H7 (cell line): Measurements from ENCODE around the gene EXD3. TPM values are rescaled to one million over a fixed set of nuclear protein-coding genes. Genes with fewer than 3 reads are reported as not detected.
"Not testable (repeated sequence)": the region's sequence is repeated elsewhere in the genome, so short reads cannot be mapped to it uniquely, and the experiment has no call there.

Source experiments
- DNase-seq: peaks from one replicate; pipeline ENCODE4 v3.0.0; 2012
- H3K27me3 ChIP-seq: 2 replicates; pipeline ENCODE4 v1.6.0; 2011; ENCODE audit warnings: mild to moderate bottlenecking, low read length; ENCODE audit not compliant: control insufficient read depth, insufficient read depth
- H3K36me3 ChIP-seq: replicated peaks from 2 replicates; pipeline ENCODE4 v1.5.1; 2011; ENCODE audit warnings: low read length; ENCODE audit not compliant: control insufficient read depth, insufficient read depth
- H3K4me3 ChIP-seq: 2 replicates; pipeline ENCODE4 v1.5.1; 2011; ENCODE audit warnings: low read depth, mild to moderate bottlenecking, control low read depth, low read length, moderate library complexity; ENCODE audit not compliant: insufficient read depth
- total RNA-seq: library from RNA; depleted of rRNA; stranded (reverse); fragments of >200 nt; shearing (Covaris generic); gene quantifications from 2 replicates; pipeline ENCODE4 v1.2.3, GENCODE V29; 2014

Gene EXD3
- total RNA-seq, 1 experiment from 2014 or later, result 7.0 TPM

DNA sequence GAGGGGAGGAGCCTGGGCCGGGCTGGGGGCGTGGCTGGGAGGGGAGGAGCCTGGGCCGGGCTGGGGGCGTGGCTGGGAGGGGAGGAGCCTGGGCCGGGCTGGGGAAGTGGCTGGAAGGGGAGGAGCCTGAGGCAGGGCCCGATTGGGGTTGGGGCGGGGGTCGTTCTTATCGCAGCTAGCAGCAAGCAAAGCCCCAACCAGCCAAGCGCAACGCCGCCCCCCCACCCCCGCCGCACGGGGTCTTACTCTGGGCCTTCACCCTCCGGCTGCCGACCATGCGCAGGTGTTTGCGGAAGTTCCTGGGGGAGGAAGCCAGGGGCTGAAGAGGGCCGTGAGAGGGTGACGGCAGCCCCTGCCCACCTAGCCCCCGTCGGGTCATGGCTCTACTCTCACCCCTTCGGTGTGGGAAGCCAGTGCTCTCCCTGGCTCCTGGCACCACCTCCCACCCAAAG lies 31.2 kb upstream of the EXD3 start:
- H3K4me3 ChIP-seq, result peak overlapping the region; percentile 44
- H3K27me3 ChIP-seq, result peaks cover 6% of the 10 kb centered on the region; the same call in 1 of the 2 replicates
- DNase-seq, result peak; percentile 98
- peaks cover 10% of the 10 kb centered on the region for H3K36me3 ChIP-seq

DNA sequence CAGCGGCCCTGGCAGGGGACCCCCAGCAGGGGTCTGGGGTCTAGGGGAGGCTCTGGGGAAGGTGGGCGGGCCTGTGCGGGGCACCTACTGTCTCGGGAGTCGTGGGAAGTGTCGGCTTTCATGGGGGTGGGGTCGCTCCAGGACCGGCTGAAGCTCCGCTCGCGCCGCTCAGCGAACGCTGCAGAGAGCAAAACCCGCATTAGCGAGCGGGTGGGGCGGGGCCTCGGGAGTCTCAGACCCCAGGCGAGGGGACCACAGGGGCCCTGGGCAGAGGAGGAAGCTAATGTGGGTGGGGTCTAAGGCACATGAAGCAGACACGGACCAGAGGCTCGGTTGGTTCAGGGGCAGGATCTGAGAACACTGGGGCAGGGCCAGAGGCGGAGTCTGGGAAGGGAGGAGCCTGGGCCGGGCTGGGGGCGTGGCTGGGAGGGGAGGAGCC lies 30.7 kb upstream of the EXD3 start:
- peak overlapping the region; percentile 42 for H3K4me3 ChIP-seq
- peaks cover 10% of the 10 kb centered on the region for H3K36me3 ChIP-seq
- DNase-seq, result peak; percentile 99

DNA sequence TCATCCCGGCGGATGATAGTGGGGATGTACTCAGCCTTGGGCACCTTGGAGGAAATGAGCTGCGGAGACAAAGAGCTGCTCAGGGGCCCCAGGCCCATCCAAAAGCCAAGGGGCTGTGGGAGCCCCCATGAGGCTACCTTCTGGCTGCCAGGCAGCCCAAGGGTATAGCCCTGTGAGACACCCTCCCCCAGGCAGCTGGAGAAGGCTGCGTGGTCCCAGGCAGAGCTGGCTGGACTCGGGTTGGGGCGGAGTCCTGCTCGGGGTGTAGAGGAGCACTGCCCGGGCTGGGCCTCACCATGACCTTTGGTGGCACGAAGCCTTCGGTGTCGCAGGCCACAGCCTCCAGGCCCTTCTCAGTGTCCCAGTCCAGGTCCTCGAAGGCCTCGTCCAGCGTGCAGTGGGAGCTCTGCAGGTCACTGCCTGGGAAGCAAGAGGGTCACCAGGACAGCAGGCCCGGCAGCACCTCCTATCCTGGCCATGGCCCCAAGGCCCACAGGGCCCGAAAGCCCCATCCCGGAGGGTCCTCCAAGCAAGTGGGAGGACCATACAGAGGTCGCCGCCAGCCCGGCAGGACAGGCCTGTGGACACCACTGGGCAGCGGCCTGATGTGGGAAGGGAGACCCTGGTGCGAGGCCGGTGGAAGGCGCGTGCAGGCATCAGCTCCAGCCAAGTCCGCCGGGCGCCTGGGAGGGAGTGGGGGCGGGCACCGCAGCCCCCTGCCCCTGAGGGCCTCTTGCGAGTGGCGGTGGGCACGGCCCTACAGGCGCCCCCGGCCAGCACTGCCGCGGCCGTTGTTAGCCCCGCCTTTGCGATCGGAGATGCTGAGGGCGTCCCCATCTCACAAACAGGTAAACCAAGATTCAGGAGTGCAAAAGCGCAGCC lies 30.0 kb upstream of the EXD3 start:
- peaks cover 10% of the 10 kb centered on the region for H3K36me3 ChIP-seq
- peak; percentile 44 for DNase-seq
- H3K27me3 ChIP-seq, result no peaks in the 10 kb centered on the region; the same call in 1 of the 2 replicates
- peak overlapping the region; percentile 42 for H3K4me3 ChIP-seq

More for the DNA sequence above, 30.7 kb upstream of the EXD3 start:
- peaks cover 5% of the 10 kb centered on the region; the same call in 1 of the 2 replicates for H3K27me3 ChIP-seq

DNA sequence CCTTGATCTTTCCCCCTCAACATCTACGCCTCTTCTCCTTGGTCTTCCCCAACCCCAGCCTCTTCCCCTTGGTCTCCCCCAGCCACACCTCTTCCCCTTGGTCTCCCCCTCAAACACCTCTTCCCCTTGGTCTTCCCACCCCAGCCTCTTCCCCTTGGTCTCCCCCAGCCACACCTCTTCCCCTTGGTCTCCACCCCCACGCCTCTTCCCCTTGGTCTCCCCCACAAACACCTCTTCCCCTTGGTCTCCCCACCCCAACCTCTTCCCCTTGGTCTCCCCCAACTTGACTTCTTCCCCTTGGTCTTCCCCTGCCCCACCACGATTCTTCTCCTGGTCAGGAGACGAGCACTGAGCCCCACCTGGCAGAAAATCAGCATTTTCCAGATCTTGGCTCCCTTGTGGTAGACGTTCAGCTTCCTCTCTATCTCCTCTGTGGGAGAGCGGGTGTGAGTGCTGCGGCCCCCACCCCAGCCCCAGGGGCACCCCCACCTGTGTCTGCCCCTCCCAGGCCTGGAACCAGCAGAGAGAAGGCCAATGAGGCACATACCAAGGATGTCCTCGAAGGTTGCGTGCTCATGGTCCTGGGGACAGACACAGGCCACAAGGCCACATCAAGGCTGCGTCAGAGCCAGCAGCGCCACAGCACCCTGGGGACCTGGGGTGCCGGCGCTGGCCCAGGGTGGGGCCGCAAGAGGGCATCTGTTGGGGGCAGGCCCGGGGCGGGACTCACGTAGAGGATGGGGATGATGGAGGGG lies 29.2 kb upstream of the EXD3 start:
- DNase-seq, result no peak
- Histone ChIP-seq H3K36me3 (peaks cover 10% of the 10 kb centered on the region), H3K4me3 (no peak overlapping the region), H3K27me3 (no peaks in the 10 kb centered on the region; the same call in 1 of the 2 replicates)

DNA sequence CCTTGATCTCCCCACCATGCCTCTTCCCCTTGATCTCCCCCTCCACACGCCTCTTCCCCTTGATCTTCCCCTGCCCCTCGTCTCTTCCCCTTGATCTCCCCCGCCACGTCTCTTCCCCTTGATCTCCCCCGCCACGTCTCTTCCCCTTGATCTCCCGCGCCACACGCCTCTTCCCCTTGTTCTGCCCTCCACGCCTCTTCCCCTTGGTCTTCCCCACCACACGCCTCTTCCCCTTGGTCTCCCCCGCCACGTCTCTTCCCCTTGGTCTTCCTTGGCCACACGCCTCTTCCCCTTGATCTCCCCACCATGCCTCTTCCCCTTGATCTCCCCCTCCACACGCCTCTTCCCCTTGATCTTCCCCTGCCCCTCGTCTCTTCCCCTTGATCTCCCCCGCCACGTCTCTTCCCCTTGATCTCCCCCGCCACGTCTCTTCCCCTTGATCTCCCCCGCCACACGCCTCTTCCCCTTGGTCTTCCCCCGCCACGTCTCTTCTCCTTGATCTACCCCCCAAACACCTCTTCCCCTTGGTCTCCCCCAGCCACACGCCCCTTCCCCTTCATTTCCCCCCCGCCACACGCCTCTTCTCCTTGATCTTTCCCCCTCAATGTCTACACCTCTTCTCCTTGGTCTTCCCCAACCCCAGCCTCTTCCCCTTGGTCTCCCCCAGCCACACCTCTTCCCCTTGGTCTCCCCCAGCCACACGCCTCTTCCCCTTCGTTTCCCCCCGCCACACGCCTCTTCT lies 28.5 kb upstream of the EXD3 start:
- H3K36me3 ChIP-seq, H3K27me3 ChIP-seq, H3K4me3 ChIP-seq, DNase-seq: not testable (repeated sequence)

DNA sequence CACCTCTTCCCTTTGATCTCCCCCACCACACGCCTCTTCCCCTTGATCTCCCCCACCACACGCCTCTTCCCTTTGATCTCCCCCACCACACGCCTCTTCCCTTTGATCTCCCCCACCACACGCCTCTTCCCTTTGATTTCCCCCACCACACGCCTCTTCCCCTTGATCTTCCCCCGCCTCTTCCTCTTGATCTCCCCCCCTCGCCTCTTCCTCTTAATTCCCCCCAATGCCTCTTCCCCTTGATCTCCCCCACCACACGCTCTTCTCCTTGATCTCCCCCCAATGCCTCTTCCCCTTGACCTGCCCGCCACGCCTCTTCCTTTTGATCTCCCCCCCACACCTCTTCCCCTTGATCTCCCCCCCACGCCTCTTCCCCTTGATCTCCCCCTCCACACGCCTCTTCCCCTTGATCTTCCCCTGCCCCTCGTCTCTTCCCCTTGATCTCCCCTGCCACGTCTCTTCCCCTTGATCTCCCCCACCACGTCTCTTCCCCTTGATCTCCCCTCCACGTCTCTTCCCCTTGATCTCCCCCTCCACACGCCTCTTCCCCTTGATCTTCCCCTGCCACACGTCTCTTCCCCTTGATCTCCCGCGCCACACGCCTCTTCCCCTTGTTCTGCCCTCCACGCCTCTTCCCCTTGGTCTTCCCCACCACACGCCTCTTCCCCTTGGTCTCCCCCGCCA lies 27.7 kb upstream of the EXD3 start:
- not testable (repeated sequence) for H3K27me3 ChIP-seq, H3K36me3 ChIP-seq, H3K4me3 ChIP-seq, DNase-seq

DNA sequence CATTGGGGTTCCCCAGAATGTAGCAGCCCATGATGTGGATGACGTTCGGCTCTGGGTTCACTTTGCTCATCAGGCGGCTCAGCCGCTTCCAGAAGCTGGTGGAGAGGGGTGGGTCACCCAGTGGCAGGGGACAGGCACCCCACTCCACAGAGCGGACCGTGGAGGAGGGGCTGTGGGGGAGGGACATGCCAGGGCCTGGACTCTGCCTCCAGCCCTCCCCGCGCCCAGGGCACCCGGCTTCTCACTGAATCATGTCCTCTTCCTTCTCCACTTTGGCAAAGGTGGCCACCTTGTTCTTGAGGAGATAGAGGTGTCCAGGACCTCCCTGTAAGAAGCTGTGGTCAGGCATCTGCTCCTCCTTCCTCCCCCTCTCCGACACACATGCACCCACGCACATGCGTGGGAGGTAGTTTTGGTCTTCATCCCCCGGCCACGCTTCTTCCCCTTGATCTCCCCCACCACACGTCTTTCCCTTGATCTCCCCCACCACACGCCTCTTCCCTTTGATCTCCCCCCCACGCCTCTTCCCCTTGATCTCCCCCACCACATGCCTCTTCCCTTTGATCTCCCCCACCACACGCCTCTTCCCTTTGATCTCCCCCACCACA lies 27.1 kb upstream of the EXD3 start:
- Histone ChIP-seq H3K27me3 (no peaks in the 10 kb centered on the region; the same call in 1 of the 2 replicates), H3K36me3 (no peaks in the 10 kb centered on the region; the same call in none of the 2 replicates), H3K4me3 (no peak overlapping the region)
- DNase-seq, result peak; percentile 36

DNA sequence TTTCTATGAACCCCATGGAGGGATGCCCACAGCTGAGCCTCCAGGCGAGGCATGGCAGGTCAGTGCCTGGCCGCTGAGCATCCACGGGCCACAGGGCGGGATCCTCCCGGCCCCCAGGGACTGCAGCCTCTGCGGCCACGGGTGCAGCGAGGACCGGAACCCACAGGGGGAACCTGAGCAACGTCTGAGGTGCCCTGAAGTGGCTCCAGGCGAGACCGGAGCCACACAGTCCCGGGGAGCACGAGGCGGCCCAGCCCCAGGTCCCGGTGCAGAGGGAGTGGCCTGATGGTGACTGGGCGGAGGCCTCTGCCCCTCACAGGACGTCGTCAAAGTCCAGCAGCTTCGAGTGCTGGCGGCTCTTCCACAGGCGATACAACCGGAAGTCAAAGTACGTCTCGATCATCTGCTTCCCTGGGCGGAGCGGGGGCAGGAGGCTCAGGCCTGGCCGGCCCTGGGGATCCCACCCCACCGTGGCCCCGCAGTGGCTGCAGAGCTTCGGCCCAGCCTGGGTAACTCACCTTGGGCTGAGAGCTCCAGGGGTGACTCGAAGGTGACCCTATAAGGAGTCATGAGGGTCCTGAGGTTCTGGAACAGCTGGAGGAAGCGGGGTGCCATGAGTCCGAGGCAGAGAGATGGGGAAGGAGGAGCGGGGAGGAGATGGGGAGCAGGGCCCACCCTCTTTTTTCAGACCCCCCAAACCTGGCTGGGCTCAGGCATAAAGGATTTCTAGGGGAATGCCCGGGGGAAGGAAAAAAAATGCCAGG lies 26.3 kb upstream of the EXD3 start:
- Histone ChIP-seq H3K27me3 (no peaks in the 10 kb centered on the region; the same call in 1 of the 2 replicates), H3K36me3 (no peaks in the 10 kb centered on the region; the same call in none of the 2 replicates), H3K4me3 (no peak overlapping the region)
- peak; percentile 28 for DNase-seq

DNA sequence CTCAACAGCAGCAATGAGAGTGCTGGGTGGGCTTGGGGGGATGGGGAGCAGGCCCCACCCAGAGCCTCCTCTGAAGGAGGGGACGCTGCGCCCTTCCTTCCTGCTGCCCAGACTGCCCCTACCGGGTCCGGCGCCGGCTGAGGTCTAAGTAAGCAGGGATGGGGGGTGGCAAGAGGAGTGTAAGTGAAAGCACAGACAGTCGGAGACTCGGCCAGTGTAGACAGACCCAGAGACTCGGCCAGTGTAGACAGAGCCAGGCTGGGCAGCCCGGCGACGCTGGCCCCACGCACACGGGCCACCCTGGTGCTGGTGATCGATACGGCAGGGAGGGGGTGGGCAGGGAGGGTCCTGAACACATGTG lies 25.6 kb upstream of the EXD3 start:
- DNase-seq, result no peak
- Histone ChIP-seq H3K36me3 (no peaks in the 10 kb centered on the region; the same call in none of the 2 replicates), H3K4me3 (no peak overlapping the region), H3K27me3 (no peaks in the 10 kb centered on the region; the same call in 1 of the 2 replicates)

DNA sequence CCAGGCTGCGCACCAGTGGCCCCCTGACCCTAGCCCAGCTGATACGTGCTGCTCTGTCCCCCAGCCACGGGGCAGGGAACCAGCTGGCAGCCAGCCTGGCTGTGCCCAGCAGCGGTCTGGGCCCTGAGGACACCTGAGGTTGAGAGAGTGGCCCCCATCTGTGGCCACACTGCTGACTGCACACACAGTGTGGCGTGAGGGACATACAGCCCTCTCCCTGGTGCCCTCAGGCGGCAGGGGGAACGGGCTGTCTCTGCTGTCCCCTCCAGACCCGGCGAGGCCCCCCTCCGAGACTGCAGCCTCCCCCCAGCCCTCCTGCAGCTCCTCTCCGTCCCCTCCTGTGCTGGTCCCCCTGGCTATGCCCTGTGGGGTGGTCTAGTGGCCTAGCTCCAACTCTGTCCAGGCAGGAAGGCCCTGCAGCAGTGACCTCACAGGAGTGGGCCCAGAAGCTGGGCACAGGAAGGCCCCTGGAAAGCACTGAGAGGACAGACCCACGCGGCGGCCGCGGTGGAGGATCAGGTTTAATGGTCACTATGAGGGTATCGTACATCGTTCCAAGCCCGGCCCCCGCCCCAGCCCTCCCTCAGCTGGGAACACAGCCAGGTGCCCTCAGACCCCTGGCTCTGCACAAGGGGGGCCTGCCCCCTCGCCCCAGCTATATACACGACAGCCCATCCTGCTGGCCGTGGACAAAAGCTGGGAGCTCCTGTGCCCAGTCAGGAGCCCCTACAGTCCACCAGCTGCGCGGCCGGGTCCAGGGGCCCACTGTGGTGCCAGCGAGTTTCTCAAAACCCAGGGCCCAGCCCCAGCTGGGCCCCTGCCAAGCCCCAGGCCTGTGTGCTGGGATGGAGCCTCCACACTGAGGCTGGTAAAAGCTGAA lies 25.0 kb upstream of the EXD3 start:
- Histone ChIP-seq H3K4me3 (no peak overlapping the region), H3K36me3 (no peaks in the 10 kb centered on the region; the same call in none of the 2 replicates), H3K27me3 (no peaks in the 10 kb centered on the region)
- no peak for DNase-seq

DNA sequence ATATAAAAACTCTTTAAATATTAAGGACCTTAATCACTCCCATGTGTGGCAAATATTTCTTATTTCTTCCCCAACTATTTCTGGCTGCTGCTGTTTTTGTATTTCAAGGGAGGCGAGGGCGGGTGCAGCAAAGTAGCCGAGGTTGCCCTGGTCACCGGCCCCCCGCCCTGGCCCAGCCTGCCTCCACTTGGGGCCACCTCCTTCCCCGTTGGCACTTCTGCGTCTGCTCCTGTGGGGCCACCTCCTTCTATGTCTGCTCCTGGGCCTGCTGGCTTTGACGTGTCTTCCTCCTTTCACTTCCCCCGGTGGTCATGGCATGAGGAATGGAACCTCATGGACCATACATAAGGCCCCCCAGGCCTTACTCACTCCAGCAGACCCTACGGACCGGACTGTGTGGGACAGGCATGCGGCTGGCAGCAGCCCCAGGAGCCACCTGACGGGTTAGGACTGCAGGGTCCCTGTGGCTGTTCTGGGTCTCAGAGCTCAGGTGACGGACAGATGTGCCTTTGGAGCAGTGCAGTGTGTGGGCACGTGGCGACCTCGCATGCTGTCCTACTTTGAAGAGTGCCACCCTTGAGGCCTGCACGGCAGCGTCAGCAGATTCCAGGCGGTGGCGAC lies 24.0 kb upstream of the EXD3 start:
- Histone ChIP-seq H3K27me3 (peaks cover 3% of the 10 kb centered on the region; the same call in 1 of the 2 replicates), H3K4me3 (no peak overlapping the region), H3K36me3 (no peaks in the 10 kb centered on the region; the same call in 1 of the 2 replicates)
- no peak for DNase-seq
